Esophagus squamous epithelium (tissue), 4 donors: ENCODE data around the gene IL22RA2.

Source experiments
- CTCF ChIP-seq, 6 experiments: fragments of 450-650 bp in 4 of 6; fragments of 200-600 bp in 2 of 6; sonication (generic) in 2 of 6; IDR thresholded peaks; one replicate each; pipeline ENCODE4 v1.5.1; 2016 to 2019; ENCODE audit warnings: antibody characterized with exemption in 6 of 6, mild to moderate bottlenecking in 4 of 6, moderate library complexity in 4 of 6
- POLR2A ChIP-seq, 4 donors: fragments of 450-650 bp; IDR thresholded peaks; one replicate each; pipeline ENCODE4 v1.6.1; 2017; ENCODE audit warnings: antibody characterized with exemption in 4 of 4, mild to moderate bottlenecking in 4 of 4, moderate library complexity in 3 of 4

GRCh38 chr6:137216875-137217553, 43.6 kb upstream of the IL22RA2 start:
- TF ChIP-seq CTCF (IDR thresholded peaks at IDR 0.05) (no peak), POLR2A (IDR thresholded peaks at IDR 0.05) (peak in 1 of 4 donors; percentile 51)
